Measurements from ENCODE around the gene ATP6V0B.

ATP6V0B gene

GRCh38 chr1:43946236-43947060 is 28.3 kb upstream of the ATP6V0B start, which contains the start of gene IPO13:
TSS of gene IPO13 (plus strand) at chr1:43946950. CDS start at chr1:43947601, 651 bp downstream.
- FAIRE-seq, result no peak

- no peak for FAIRE-seq
Measured at GRCh38 chr1:43947061-43947873, 27.5 kb upstream of the ATP6V0B start.

- no peak for FAIRE-seq
Measured at GRCh38 chr1:43947874-43948437, 26.8 kb upstream of the ATP6V0B start.

GRCh38 chr1:43949678-43950077 is 25.1 kb upstream of the ATP6V0B start:
- no peak for FAIRE-seq

GRCh38 chr1:43951021-43951985 is 23.5 kb upstream of the ATP6V0B start:
- no peak for FAIRE-seq

GRCh38 chr1:43952731-43953346 is 21.9 kb upstream of the ATP6V0B start:
- no peak for FAIRE-seq

GRCh38 chr1:43953361-43953760 is 21.4 kb upstream of the ATP6V0B start:
- no peak for FAIRE-seq

- no peak for FAIRE-seq
Measured at GRCh38 chr1:43954036-43954435, 20.7 kb upstream of the ATP6V0B start.

GRCh38 chr1:43956234-43956633 is 18.5 kb upstream of the ATP6V0B start:
- no peak for FAIRE-seq

GRCh38 chr1:43957407-43958040 is 17.2 kb upstream of the ATP6V0B start:
- FAIRE-seq, result no peak

- no peak for FAIRE-seq
Measured at GRCh38 chr1:43958351-43959255, 16.2 kb upstream of the ATP6V0B start.

GRCh38 chr1:43960798-43961197 is 14.0 kb upstream of the ATP6V0B start:
- no peak for FAIRE-seq

GRCh38 chr1:43961692-43962091 is 13.1 kb upstream of the ATP6V0B start:
- no peak for FAIRE-seq

- no peak for FAIRE-seq
Measured at GRCh38 chr1:43962324-43962723, 12.4 kb upstream of the ATP6V0B start.

GRCh38 chr1:43963006-43963405 is 11.8 kb upstream of the ATP6V0B start:
- no peak for FAIRE-seq

GRCh38 chr1:43963890-43964289 is 10.9 kb upstream of the ATP6V0B start:
- FAIRE-seq, result no peak

- no peak for FAIRE-seq
Measured at GRCh38 chr1:43965316-43965715, 9.4 kb upstream of the ATP6V0B start.

GRCh38 chr1:43968348-43968948 is 6.3 kb upstream of the ATP6V0B start:
- no peak for FAIRE-seq

GRCh38 chr1:43969416-43969745 is 5.4 kb upstream of the ATP6V0B start:
- FAIRE-seq, result no peak
